Astrocyte (in vitro differentiated cells and primary cell): ENCODE measurements around the gene DLL4.

Source experiments
- EZH2 ChIP-seq: IDR thresholded peaks from 2 replicates; pipeline ENCODE4 v1.6.1; 2012; ENCODE audit warnings: mild to moderate bottlenecking, low read length, inconsistent platforms; ENCODE audit not compliant: insufficient read depth
- TF ChIP-seq, protein P1 (sequence below): IDR thresholded peaks from 2 replicates; pipeline ENCODE4 v1.5.1; 2011; ENCODE audit warnings: low read depth, mild to moderate bottlenecking, inconsistent platforms, low read length, moderate library complexity; ENCODE audit not compliant: insufficient read depth

- TF ChIP-seq, protein P1, sequence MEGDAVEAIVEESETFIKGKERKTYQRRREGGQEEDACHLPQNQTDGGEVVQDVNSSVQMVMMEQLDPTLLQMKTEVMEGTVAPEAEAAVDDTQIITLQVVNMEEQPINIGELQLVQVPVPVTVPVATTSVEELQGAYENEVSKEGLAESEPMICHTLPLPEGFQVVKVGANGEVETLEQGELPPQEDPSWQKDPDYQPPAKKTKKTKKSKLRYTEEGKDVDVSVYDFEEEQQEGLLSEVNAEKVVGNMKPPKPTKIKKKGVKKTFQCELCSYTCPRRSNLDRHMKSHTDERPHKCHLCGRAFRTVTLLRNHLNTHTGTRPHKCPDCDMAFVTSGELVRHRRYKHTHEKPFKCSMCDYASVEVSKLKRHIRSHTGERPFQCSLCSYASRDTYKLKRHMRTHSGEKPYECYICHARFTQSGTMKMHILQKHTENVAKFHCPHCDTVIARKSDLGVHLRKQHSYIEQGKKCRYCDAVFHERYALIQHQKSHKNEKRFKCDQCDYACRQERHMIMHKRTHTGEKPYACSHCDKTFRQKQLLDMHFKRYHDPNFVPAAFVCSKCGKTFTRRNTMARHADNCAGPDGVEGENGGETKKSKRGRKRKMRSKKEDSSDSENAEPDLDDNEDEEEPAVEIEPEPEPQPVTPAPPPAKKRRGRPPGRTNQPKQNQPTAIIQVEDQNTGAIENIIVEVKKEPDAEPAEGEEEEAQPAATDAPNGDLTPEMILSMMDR: no peak
- TF ChIP-seq EZH2: no peak
Measured at GRCh38 chr15:40908095-40908494, 21.0 kb upstream of the DLL4 start.
